Measurements from ENCODE around the gene IL17RD.

IL17RD gene

DNA sequence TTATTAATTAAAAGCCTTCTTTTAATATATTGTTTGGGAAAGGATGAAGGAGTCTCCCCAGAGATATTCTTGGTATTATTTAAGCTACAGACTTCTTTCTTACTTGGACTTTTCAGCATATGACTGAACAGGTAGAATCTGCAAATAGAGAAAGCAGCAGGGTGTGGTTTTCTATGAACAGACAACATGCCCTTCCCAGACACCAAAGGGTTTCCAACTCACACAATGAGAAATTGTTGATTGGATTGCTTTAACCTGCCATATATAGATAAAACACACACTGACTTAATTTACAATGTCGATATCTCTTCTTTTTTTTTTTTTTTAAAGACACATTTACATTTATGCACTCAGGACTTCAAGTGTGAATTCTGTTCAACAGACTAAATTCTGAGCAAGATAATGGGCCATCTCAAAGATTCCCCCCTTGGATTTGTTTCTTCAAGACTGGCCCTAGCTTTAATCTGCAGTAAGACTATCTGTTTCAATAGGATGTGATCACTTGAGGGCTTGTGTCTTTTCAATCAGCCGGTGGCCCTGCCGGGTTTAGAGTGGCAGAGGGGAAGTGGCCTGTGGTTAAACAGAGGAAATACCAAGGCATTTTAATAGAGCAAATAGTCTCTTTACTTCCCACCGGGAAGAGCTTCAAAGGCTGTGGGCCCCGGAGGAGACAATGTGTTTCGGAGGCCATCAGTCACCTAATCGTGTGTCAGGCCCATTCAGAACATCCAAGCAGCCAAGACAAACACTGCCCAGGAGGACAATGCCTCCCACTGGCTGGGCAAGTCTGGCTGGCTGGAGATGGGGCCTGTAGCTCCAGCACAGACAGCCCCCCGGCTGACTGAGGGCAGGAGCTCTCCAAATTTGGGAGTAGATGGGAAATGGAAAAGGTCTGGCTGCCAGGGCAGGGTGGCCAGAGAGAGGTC is 6.1 kb downstream of the IL17RD start:
- in situ Hi-C loops (cut with MboI; ENCODE audit: low sequenced_read_pairs) = no loop called here

DNA sequence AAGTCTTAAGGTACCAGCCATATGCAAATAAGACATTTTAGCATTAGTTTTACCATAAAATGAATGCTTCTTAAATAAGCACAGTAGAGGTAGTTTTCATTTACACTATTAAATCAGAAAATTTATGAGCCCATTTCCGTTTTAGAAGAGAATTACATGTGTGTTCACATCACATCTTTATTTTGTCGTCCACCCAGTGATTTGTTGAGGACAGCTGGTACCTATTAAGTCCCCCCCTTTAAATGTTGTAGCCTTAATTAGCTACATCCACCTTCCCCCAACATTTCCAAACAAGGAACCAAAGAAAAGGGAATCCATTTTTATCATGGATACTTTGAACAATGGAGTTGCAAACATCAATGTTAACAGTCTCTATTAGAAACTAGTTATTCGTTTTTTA is 6.8 kb downstream of the IL17RD start:
- in situ Hi-C loops (cut with MboI; ENCODE audit: low sequenced_read_pairs) = no loop called here

DNA sequence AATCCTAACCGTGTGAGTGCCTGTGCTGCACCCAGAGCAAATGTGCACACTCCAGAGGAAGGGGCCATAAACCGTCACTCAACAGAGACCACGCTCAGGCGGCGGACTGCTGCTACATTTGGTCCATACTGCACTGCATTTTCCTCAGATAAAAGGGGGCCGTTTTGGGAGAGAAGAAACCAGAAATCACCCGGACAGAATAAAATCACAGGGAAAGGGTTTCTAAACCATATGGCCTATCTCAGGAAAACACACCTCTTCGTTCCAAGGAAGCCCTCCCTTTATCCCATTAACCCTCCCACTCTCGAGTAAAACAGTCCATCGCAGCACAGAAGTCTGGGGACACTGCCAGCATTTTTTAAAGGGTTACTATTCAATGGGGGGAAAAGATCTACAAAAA is 7.6 kb downstream of the IL17RD start:
- in situ Hi-C loops (cut with MboI; ENCODE audit: low sequenced_read_pairs) = no loop called here

DNA sequence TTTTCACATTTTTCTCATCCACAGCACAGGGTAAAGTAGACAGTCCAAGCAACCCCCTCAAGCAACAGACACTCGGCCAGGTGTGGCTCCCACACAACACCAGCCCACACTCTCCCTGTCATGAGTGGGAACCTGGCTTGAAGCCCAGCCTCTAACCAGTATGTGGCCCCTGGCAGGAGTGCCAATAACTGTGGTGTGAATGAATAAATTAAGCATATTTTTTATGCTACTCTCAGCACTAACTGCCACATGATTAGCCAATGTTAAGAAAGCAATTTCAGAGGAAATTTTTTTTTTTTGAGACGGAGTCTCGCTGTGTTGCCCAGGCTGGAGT is 9.9 kb downstream of the IL17RD start:
- in situ Hi-C loops (cut with MboI; ENCODE audit: low sequenced_read_pairs) = no loop called here

DNA sequence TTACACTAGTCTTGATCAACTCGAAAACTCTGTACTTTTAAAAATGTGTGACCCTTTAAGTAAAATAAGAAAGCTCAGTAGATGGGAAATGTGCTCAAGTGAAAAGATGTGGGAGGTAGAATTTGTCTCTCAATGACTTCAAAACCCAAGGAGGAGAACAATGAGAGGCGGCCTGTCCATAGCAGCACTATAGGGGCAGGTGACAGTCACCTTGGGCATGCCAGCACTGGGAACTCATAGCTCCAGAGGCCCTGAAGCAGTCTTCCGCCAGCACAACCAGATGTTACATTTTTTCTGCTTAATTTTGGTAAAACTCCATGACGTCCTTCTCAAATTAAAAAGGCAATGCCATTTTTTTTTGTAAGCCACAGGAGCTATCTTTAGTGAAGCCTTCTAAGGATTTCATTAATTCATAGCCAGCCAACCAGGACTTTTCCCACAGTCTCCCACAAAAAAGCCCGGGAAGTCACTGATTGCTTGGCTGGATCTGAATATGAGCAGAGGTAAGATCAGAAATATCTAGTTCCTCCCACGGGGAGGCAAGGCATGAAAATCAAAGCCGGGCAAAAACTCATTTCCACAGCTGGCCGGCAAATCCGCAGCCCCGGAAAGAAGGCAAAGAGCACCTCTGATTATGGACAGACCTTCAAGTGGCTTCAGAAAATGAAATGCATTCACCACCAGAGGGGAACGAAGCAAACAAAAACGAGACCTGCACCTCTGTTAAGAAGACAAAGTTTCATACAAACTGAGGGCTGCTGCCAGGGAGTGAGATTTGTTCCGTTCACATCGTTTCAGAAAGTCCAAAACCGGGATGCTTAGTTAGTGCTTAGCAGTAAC is 10.5 kb downstream of the IL17RD start:
- in situ Hi-C loops (cut with MboI; ENCODE audit: low sequenced_read_pairs) = no loop called here

DNA sequence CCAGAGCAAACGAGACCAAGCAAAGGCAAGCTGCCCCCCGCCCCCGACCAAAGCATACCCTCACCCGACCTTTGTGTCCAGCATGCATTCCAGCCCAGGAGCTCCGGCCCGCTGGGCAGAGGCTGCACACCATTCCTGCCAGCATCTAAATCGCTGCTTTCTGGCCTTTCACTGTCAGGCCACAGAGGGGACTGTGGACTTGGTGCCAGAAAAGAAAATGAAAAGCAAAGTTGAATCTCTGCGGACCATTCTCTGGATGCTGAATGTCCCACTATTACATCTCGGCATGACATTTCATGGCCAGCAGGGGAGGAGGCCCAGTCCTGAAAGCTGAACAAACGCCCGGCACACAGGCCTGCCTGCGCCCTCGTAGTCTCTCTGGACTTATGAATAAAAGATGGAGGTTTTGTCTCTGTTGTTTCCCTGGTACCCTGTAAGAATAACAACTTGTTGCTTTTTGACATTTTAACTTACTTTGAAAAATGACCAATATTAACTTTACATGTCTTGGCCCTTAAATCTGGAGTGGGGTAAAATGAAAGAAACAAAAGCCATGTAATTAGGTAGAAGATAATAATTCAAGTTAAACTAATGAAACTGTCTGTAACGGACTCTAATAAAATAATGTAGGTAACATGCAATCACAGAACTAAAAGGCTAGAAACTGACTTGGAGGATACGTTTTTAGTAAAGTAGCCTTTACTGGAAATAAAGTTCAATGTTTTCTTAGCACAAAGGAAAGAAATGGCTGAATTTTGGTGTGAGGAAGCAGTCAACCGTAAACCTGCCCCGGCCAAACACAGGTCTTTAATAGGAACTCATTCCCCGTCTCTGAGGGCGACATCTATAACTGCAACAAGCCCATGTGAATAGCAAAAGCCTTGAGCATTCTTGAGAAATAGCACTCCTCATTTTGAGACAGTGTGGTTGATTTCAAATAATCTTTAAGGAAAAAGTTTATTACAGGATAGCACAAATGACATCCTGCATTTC is 12.7 kb downstream of the IL17RD start:
- in situ Hi-C loops (cut with MboI; ENCODE audit: low sequenced_read_pairs) = no loop called here

DNA sequence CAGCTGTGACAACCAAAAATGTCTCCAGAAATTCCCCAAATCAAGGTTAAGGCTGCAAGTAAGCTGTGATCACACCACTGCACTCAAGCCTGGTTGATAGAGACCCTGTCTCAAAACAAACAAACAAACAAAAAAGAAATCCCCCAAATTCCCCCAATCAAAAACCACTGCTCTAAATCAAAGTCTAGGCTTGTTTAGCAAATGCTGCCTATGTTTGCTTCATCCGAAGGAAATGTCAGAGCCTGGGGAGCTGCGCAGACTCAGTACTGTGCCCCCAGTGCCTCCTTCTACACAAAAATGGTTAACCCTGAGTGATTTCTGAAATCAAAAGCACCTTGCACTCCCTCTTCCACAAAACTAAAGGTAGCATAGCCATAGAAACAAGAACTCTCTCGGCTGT is 13.4 kb downstream of the IL17RD start:
- in situ Hi-C loops (cut with MboI; ENCODE audit: low sequenced_read_pairs) = no loop called here

DNA sequence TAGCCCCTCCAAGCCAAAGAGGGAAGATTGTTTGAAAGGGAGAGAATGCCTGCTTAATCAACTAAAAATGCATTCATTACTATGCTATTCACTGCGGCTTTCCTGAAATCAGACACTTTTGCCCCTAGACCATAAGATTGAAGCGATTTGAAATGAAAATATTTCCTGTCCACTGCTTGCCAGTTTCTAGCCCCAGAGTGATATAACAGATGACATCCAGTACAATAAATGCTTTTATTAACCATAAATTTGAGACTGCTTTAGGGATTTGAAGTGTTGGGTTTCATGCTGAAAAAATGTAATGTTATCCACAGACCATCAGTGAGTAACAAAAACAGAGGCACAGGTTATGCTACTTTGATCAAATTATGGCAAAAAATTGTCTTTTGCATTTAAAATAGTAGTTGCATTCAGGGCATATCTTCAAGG is 14.1 kb downstream of the IL17RD start:
- in situ Hi-C loops (cut with MboI; ENCODE audit: low sequenced_read_pairs) = no loop called here

DNA sequence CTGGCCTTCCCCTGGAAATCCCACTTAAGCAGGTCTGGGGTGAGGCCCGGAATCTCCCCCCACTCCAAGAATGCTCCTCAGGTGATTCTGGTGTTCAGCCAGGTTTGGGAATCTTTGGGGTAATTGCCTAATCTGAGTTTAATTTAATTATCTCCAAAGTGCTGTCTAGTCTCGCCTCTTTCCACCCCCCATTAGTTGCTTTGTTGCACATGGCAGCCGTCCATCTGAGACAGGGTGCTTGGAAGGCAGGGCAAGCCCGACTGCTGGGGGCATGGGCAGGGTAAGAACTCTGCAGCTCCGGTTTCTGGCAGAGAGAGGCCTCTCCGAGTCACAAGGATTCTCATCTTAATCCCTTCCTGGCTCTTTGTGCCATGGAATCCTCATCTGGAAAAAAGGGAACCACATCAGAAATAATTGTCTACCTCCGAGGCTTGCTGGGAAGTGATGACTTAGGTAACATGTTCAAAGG is 15.0 kb downstream of the IL17RD start:
- in situ Hi-C loops (cut with MboI; ENCODE audit: low sequenced_read_pairs) = no loop called here

DNA sequence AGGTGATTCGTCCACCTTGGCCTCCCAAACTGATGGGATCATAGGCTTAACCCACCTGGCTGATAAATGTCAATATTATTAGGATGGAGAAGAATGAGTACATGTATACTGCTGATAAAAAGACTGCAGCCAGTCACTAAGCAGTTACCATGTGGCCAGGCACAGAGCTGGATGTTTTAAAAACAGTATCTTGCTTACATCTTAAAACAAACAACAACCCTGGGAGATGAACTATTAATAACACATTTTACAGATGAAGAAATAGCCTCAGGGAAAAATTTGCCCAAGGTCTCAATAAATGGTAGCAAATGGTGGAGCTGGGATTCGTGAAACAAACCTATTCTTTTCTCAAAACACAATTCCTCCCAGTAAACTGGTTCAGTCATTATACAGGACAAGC is 18.1 kb downstream of the IL17RD start:
- in situ Hi-C loops (cut with MboI; ENCODE audit: low sequenced_read_pairs) = no loop called here

DNA sequence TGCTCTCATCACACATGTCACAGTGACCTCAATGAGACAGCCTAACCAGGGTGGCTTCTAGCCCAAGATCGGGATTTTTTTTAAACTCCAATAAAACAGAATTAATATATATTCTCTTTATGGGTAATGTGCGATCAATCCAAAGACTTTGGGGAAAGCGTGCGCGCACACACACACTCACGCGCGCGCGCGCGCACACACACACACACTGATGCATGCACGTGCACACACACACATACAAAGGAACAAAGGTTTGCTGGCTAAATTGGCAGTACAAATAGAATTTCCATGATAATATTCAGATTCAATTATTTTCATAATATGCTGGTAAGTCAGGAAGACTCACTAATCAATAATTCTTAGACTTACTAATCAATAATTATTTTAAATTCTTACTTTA is 19.3 kb downstream of the IL17RD start:
- in situ Hi-C loops (cut with MboI; ENCODE audit: low sequenced_read_pairs) = no loop called here

DNA sequence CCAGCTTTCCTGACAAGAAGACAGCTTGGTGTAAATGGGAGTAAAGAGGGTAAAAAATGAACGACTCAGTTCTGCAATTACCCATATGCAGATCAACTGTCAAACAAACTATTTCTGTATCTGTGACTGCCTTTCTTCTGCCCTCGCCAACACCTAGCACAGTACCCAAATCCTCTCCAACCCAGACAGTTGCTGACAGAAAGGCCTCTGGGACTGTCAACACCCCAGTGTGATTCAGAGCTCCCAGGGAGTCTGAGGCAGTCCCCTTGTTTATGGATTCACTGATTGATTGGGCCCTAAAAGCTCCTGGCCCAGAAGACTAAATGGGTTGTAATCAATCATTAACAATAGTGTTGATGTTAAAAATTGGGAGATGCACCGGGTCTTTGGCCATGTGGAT is 20.2 kb downstream of the IL17RD start:
- in situ Hi-C loops (cut with MboI; ENCODE audit: low sequenced_read_pairs) = no loop called here

DNA sequence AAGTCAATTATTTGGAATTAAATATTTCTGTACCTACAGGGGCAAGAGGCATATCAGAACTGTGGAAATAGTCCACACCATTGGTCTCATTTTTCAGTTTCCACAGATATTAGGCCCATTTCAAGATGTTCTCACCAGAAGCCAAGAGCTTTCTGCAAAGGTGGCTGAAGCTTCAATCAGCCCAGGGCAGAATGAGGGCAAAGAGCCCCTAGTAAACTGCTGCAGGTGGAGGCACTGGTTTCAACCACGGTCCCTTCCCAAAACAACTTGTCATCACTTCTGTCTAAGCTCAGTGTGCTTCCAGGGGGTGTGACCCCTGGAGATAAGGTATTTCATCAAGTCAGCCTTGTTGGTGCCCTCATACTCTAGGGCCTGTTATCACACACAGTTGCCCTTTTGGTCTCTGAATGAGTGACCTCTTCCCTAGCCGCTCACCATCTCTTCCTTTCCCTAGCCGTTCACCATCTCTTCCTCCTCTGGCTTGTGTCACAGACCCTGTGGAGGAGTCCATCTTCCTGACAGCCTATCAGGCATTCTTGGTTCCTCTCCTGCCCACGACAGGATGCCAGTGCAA is 21.2 kb downstream of the IL17RD start:
- in situ Hi-C loops (cut with MboI; ENCODE audit: low sequenced_read_pairs) = no loop called here

DNA sequence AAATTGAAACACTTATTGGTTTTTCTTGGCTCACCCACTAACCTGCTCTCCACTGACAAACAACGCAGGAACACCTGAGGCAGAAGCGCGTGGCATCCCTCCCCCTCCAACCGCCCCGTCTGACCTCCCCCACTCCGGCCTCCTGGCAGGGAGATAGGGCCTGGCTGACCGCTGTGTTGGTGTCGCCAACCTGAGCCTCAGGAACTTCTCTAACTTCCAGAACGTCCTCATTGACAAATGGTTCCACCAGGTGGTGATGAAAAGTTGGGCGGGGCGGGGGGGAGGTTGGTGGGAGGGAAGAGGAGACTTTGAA is 22.8 kb downstream of the IL17RD start:
- in situ Hi-C loops (cut with MboI; ENCODE audit: low sequenced_read_pairs) = no loop called here

DNA sequence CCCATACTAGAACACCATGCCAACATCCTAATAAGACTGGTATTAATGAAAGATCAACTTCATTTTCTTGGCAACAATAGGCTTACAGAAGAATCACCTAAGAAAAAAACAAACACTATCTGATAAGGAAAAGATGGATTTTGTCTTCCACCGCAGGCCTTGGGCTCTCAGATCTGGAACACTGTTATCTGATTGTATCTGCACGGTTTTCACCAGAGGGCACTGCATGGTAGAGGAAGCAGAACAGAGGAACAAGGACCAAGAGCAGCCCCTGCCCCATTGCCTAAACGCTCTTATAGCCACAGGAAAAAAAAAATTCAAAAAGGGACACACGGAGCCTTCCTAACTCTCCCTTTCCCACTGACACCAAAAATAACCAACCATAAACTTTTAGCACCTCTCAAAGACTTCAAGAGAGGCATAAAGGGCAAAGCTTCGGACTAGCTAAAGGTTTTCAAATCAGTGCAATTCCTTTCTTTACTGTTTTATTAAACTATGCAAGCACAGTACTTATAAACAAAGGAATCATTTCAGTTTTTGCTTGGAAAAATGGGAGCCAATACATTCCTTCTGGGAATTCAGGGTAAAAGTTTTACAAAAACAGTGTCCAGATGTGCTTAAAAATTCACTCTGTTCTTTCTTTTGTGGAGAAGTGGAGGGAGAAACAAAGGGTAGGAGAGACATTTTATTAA is 23.3 kb downstream of the IL17RD start:
- in situ Hi-C loops (cut with MboI; ENCODE audit: low sequenced_read_pairs) = no loop called here

DNA sequence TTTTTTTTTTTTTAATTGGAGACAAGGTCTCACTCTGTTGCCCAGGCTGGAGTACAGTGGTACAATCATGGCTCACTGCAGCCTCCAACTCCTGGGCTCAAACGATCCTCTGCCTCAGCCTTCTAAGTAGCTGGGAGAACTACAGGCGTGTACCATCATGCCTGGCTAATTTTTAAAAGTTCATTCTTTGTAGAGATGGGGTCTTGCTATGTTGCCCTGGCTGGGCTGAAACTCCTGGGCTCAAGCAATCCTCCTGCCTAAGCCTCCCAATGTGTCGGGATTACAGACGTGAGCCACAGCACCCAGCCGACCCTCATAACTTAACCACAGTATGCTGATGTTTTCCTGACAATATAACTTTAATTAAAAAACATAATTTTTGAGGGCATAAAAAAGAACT is 24.3 kb downstream of the IL17RD start:
- in situ Hi-C loops (cut with MboI; ENCODE audit: low sequenced_read_pairs) = no loop called here

DNA sequence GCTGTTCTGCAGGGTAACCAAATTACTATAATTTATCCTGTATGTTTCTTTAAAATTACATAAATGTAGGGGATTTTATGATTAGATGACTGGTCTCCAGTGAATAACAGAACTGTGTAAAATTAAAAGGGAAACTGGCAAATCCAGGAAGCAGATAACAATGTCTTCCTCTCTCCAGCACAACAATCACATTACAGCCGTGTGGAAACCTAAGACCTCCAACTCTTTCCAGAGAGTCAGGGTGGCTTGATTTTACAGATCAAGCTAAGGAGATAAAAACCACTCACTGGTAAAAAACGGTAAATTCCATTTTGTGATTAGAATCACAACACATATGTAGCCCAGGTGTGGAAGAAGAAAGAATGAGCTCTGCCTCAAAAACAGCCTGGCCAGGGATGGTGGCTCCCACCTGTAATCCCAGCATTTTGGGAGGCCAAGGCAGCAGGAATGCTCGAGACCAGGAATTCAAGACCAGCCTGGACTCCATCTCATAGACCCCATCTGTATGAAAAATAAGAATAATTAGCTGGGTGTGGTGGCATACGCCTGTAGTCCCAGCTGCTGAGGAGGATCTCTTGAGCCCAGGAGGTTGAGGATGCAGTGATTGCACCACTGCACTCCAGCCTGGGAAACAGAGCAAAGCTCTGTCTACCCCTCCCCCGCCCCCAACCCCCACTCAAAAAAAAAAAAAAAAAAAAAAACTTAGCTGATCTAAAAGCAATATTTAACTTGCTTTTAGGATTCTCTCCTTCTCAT is 29.0 kb downstream of the IL17RD start:
- in situ Hi-C loops (cut with MboI; ENCODE audit: low sequenced_read_pairs) = no loop called here

DNA sequence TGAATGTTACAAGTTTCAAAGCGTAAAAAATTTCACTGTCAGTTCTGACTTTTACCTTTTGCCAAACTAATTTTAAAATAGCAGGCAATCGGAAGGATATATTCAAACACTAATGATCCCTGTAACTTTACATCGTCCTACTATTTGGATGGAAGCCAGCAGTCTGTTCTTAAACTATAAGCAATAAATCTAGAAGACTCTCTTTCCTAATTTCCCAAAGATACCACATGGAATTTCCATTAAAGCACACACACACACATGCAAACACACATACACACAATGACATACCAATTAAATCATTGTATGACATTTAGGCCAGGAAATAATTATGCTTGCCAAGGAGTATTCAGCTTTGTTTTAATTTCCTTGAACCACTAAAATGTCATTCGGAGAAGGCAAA is 32.0 kb downstream of the IL17RD start:
- in situ Hi-C loops (cut with MboI; ENCODE audit: low sequenced_read_pairs) = no loop called here

DNA sequence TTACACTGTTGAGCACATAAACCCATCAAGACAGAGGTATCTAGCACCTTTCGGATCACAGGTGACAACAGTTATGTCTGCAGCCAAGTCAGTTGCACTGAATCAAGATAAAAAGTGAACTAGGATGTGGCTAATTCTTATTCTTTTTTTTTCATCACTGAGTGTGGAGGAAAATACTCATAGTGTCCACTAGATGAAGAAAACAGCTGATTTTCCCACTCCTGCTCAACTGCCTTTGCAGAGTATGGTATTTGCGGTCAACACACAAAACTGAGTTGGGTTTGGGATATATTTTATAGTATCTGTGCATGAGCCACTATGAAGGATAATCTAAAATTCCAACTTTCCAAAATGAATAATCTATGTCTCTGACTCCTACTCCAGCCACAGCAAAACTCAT is 32.5 kb downstream of the IL17RD start:
- in situ Hi-C loops (cut with MboI; ENCODE audit: low sequenced_read_pairs) = no loop called here
